Thyroid gland (tissue), 4 donors: ENCODE measurements around the gene LRIG1.

Experiments
- CTCF ChIP-seq, 6 experiments: fragments of 200-600 bp in 3 of 6; fragments of 450-650 bp in 3 of 6; sonication (generic) in 3 of 6; IDR thresholded peaks; one replicate each; pipeline ENCODE4 v1.5.1; 2016 to 2019; ENCODE audit warnings: antibody characterized with exemption in 6 of 6, mild to moderate bottlenecking in 2 of 6, inconsistent platforms in 1 of 6, moderate library complexity in 1 of 6
- POLR2A ChIP-seq, 2 donors: fragments of 450-650 bp; IDR thresholded peaks; one replicate each; pipeline ENCODE4 v1.6.1; 2017; ENCODE audit warnings: antibody characterized with exemption in 2 of 2, mild to moderate bottlenecking in 2 of 2, moderate library complexity in 1 of 2

DNA sequence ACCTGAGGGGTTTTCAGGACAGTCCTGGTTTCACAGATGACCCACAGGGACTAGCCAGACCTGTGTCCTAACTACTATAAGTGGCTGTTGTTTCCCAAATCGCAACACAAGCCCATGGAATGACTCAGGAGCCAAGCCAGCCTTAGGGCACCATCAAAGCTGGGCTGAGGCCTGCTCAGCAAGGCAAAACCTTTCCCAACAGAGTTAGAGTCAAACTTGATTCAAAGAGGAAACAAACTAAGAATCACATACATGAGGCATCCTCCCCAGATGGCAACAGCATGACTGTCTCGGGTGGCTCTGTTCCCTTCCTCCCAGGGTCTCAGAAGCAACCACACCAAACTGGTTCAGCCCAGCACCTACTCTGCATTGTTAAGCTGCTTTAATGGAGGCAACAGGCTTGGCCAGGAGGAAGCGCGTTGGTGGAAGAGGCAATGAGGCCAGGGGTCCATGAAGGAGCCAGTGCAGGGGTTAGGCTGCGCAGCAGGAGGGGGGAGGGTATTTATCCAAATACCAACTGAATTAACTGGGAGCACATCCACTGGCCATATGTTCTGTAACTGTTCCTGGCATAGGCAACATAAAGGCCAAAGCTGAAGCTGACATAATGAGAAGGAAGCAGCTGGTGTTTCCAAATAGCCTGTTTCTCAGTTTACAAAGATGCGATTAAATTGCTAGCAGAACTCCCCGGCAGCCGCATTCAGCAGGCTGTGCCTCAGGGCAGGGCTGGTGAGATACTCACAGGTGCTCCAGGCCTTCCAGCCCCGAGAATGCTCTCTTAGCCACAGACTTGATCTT is 102.4 kb downstream of the LRIG1 start:
- TF ChIP-seq CTCF (IDR thresholded peaks at IDR 0.05) (no peak), POLR2A (IDR thresholded peaks at IDR 0.05) (no peak)
